DND-41 (cell line): ENCODE measurements around the gene KRT71.
A peak's percentile ranks its signal among the peaks of the same experiment; 100 is the strongest.
"Not testable (repeated sequence)": the region's sequence is repeated elsewhere in the genome, so short reads cannot be mapped to it uniquely, and the experiment has no call there.

Source experiments
- ATAC-seq: fragments of 200-7000 bp; cut with Tn5 transposase; 3 replicates; pipeline ENCODE4 v1.9.1; 2021; ENCODE audit warnings: low read depth; ENCODE audit not compliant: insufficient read depth
- DNase-seq: peaks from one replicate; pipeline ENCODE4 v3.0.0-alpha.2; 2020
- H2AFZ ChIP-seq: 2 replicates; pipeline ENCODE4 v1.6.0; 2012; ENCODE audit warnings: low read depth, low read length
- H3K27ac ChIP-seq: 2 replicates; pipeline ENCODE4 v1.5.1; 2012; ENCODE audit warnings: low read length, inconsistent platforms
- H3K27me3 ChIP-seq: fragments of 200-600 bp; sonication (generic); 2 replicates; pipeline ENCODE4 v1.6.0; 2012; ENCODE audit warnings: low read length, mild to moderate bottlenecking, inconsistent platforms; ENCODE audit not compliant: insufficient read depth, poor library complexity
- H3K36me3 ChIP-seq: 2 replicates; pipeline ENCODE4 v1.5.1; 2012; ENCODE audit warnings: low read length, inconsistent platforms; ENCODE audit not compliant: insufficient read depth
- H3K4me1 ChIP-seq: 2 replicates; pipeline ENCODE4 v1.5.1; 2012; ENCODE audit warnings: mild to moderate bottlenecking, low read length; ENCODE audit not compliant: insufficient read depth
- H3K4me2 ChIP-seq: 2 replicates; pipeline ENCODE4 v1.6.0; 2012; ENCODE audit warnings: mild to moderate bottlenecking, moderate library complexity, low read length, inconsistent platforms; ENCODE audit not compliant: insufficient read depth
- H3K4me3 ChIP-seq, 2 experiments: fragments of 200-600 bp in 1 of 2; shearing (Covaris generic) in 1 of 2; 2 replicates each; pipeline ENCODE4 v1.5.1; 2012 to 2016; ENCODE audit warnings: inconsistent platforms in 2 of 2, low read length in 2 of 2, mild to moderate bottlenecking in 2 of 2, low read depth in 1 of 2, moderate library complexity in 1 of 2
- H3K79me2 ChIP-seq: 2 replicates; pipeline ENCODE4 v1.6.0; 2012; ENCODE audit warnings: low read length, inconsistent platforms; ENCODE audit not compliant: insufficient read depth
- H3K9ac ChIP-seq: 2 replicates; pipeline ENCODE4 v1.6.0; 2012; ENCODE audit warnings: low read depth, mild to moderate bottlenecking, inconsistent platforms, low read length, moderate library complexity
- H3K9me3 ChIP-seq: 2 replicates; pipeline ENCODE4 v1.5.1; 2012; ENCODE audit warnings: low read length, moderate library complexity, mild to moderate bottlenecking, inconsistent platforms; ENCODE audit not compliant: insufficient read depth, severe bottlenecking
- H4K20me1 ChIP-seq: 2 replicates; pipeline ENCODE4 v1.6.0; 2012; ENCODE audit warnings: low read length; ENCODE audit not compliant: insufficient read depth
- EZH2 ChIP-seq: IDR thresholded peaks from 3 replicates; pipeline ENCODE4 v1.6.1; 2012; ENCODE audit warnings: borderline replicate concordance, low read depth, mild to moderate bottlenecking, moderate library complexity, low read length, inconsistent platforms; ENCODE audit not compliant: severe bottlenecking
- TF ChIP-seq, protein P1 (sequence below): IDR thresholded peaks from 2 replicates; pipeline ENCODE4 v1.5.1; 2012; ENCODE audit warnings: borderline replicate concordance, low read length, moderate library complexity, mild to moderate bottlenecking; ENCODE audit not compliant: poor library complexity, severe bottlenecking; ENCODE audit errors: extremely low read depth

The KRT71 gene

DNA sequence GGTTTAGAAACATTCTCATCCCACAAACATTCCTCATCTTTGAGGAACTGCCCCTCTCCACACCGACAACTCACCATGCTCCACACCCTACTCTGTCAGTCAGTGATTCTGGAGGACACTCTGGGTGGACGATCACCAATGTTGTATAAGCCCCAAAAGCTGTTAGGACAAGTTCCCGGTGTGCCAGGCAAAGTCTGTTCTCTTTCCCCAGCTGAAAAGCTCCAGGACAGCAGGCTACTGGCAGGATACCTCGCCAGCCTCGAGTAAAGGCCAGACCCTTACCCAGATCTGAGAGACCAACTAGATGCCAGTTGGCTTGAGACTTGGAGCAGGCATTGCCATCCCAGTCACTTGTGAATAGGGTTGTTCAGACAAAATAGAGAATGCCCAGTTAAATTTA lies 44.7 kb downstream of the KRT71 start:
- Histone ChIP-seq H3K9me3 (no peaks in the 10 kb centered on the region), H3K9ac (no peak overlapping the region), H3K27me3 (no peaks in the 10 kb centered on the region), H3K4me2 (no peak overlapping the region), H4K20me1 (no peaks in the 10 kb centered on the region), H3K79me2 (no peaks in the 10 kb centered on the region), H3K4me3 (no peak overlapping the region), H3K4me1 (no peaks in the 10 kb centered on the region), H3K36me3 (no peaks in the 10 kb centered on the region), H2AFZ (no peak overlapping the region), H3K27ac (no peak overlapping the region)
- no peak for TF ChIP-seq EZH2
- TF ChIP-seq, protein P1, sequence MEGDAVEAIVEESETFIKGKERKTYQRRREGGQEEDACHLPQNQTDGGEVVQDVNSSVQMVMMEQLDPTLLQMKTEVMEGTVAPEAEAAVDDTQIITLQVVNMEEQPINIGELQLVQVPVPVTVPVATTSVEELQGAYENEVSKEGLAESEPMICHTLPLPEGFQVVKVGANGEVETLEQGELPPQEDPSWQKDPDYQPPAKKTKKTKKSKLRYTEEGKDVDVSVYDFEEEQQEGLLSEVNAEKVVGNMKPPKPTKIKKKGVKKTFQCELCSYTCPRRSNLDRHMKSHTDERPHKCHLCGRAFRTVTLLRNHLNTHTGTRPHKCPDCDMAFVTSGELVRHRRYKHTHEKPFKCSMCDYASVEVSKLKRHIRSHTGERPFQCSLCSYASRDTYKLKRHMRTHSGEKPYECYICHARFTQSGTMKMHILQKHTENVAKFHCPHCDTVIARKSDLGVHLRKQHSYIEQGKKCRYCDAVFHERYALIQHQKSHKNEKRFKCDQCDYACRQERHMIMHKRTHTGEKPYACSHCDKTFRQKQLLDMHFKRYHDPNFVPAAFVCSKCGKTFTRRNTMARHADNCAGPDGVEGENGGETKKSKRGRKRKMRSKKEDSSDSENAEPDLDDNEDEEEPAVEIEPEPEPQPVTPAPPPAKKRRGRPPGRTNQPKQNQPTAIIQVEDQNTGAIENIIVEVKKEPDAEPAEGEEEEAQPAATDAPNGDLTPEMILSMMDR, result no peak
- ATAC-seq, result no peak
- no peak for DNase-seq

DNA sequence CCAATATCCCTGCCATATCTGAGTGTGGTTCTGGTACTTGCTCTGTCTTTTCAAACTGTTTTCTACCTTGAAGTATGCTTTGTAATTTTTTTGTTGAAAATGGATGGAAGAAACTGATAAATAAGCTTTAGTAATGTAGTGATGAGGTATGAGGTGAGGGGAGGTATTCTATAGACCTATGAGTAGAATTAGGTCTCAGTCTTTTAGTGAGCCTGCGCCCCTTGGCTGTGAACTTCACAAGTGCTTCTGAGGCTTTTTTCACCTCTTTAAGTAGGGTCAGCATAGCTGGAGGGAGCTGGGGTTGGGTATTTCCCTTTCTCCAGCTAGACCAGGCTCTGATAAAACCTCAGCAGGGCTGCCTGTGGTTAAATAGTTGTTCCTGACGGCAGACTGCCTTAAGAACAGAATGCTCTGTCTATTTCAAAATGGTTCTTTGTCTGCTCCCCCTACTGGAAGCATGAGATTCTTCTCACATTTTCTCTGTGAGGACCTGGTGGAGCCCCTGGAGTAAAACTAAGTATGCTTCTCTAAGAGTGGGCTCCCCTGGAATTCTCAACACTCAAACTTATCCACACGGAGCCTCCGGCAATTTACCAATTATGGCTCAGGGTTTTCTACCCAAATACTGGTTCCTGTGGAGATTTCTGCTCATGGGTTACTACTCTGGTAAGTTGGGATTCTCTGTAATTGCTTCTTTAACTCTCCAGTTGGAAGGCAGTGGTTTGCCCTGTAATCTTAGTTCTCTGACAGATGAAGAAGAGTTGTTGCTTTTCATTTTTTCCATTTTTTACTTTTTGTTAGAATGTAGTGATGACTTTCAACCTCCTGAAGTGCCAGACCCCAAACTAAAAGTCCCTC lies 45.9 kb downstream of the KRT71 start:
- Histone ChIP-seq H3K4me1 (no peaks in the 10 kb centered on the region), H3K9ac (no peak overlapping the region), H3K27ac (no peak overlapping the region), H3K4me2 (no peak overlapping the region), H3K79me2 (no peaks in the 10 kb centered on the region), H3K9me3 (no peaks in the 10 kb centered on the region), H4K20me1 (no peaks in the 10 kb centered on the region), H3K4me3 (no peak overlapping the region), H3K36me3 (no peaks in the 10 kb centered on the region), H3K27me3 (no peaks in the 10 kb centered on the region), H2AFZ (no peak overlapping the region)
- DNase-seq (no peak), ATAC-seq (no peak)
- TF ChIP-seq EZH2, result no peak
- TF ChIP-seq, protein P1, result peak; percentile 48

DNA sequence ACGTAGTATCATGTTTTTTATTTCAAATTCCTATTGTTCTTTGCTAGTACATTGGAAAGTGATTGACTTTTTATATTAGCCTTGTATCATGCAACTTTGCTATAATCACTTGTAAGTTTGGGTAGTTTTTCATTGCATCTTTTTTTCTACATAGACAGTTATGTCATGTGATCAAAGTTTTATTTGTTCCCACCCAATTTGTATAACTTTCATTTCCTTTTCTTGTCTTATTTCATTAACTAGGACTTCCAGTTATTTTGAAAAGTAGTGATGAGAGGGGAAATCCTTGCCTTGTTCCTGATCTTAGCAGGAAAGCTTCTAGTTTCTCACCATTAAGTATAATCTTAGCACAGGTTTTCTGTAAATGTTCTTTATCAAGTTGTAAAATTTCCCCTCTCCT lies 50.1 kb downstream of the KRT71 start:
- DNase-seq (no peak), ATAC-seq (no peak)
- H3K4me3 ChIP-seq, result no peak overlapping the region
- H4K20me1 ChIP-seq, result no peaks in the 10 kb centered on the region
- no peak overlapping the region for H2AFZ ChIP-seq
- H3K27ac ChIP-seq, result no peak overlapping the region
- H3K4me1 ChIP-seq, result no peaks in the 10 kb centered on the region
- H3K9ac ChIP-seq, result no peak overlapping the region
- H3K79me2 ChIP-seq, result no peaks in the 10 kb centered on the region
- H3K27me3 ChIP-seq, result no peaks in the 10 kb centered on the region
- TF ChIP-seq EZH2, result no peak
- TF ChIP-seq, protein P1, result no peak
- H3K36me3 ChIP-seq, result no peaks in the 10 kb centered on the region
- H3K9me3 ChIP-seq, result no peaks in the 10 kb centered on the region
- H3K4me2 ChIP-seq, result no peak overlapping the region

DNA sequence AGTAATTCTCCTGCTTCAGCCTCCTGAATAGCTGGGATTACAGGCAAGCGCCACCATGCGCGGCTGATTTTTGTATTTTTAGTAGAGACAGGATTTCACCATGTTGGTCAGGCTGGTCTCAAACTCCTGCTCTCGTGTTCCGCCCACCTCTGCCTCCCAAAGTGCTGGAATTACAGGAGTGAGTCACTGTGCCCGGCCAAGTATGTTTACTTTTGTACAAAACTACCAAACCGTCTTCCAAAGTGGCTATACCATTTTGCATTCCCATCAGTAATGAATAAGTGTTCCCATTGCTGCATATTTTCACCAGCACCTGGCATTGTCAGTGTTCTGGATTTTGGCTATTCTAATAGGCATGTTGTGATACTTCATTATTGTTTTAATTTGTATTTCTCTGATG lies 51.5 kb downstream of the KRT71 start:
- Histone ChIP-seq H3K27ac (no peak overlapping the region), H3K4me3 (no peak overlapping the region), H3K79me2 (no peaks in the 10 kb centered on the region), H3K4me1 (no peaks in the 10 kb centered on the region), H3K9ac (no peak overlapping the region), H2AFZ (no peak overlapping the region), H3K36me3 (no peaks in the 10 kb centered on the region), H3K4me2 (no peak overlapping the region), H3K27me3 (peaks cover 6% of the 10 kb centered on the region), H3K9me3 (no peaks in the 10 kb centered on the region), H4K20me1 (no peaks in the 10 kb centered on the region)
- TF ChIP-seq EZH2, result no peak
- TF ChIP-seq, protein P1, result no peak
- DNase-seq (no peak), ATAC-seq (no peak)

DNA sequence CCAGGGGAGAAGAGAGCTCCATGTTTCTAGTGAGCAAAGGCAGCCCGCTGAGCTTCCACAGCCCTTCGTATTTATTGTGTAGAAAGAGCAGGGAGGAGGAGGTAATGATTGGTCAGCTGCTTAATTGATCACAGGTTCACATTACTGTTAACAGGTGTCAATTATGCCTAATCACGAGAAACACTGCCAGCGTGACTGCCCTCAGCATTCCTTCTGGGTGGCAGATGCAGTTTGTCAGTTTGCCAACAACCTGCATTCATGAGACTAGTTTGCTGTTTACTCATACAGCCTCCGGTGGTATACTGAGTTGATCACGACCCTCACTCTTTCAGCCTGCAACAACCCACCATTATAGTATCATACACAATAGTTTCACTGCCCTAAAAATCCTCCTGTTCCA lies 52.4 kb downstream of the KRT71 start:
- not testable (repeated sequence) for H3K27ac ChIP-seq, H3K9ac ChIP-seq, H3K4me3 ChIP-seq, DNase-seq, H3K4me1 ChIP-seq, H3K27me3 ChIP-seq, H3K4me2 ChIP-seq, H3K79me2 ChIP-seq, H4K20me1 ChIP-seq, H2AFZ ChIP-seq, H3K9me3 ChIP-seq, H3K36me3 ChIP-seq, ATAC-seq
